Measurements from ENCODE around the gene MARCHF4.
A peak's percentile ranks its signal among the peaks of the same experiment; 100 is the strongest.

Gene MARCHF4

GRCh38 chr2:216412022-216412999, 40.0 kb upstream of the MARCHF4 start, which contains the start of gene SMARCAL1:
Gene SMARCAL1, plus strand, starts transcription at chr2:216412484. Its CDS starts 2,221 bp downstream, at chr2:216414705.
- Histone ChIP-seq H2AFZ (ENCODE audit: low read depth, low read length) (peak within 1 kb of the TSS; percentile 19), H3K9me3 (ENCODE audit: control insufficient read depth, low read length) (no peaks in the 10 kb centered on the region), H4K8ac (ENCODE audit: low read length) (peak within 1 kb of the TSS; percentile 93), H2BK12ac (ENCODE audit: low read length in 2 of 2) (no peak within 1 kb of the TSS), H3K18ac (ENCODE audit: low read depth in 1 of 2, low read length in 2 of 2) (peak within 1 kb of the TSS; percentile 82 to 89), H3K36me3 (ENCODE audit: control insufficient read depth in 1 of 2, insufficient read depth in 2 of 2, low read depth in 1 of 2, low read length in 2 of 2) (peaks cover 14 to 30% of the 10 kb centered on the region in 2 experiments), H2BK5ac (ENCODE audit: low read depth, low read length, poor library complexity, severe bottlenecking) (peak within 1 kb of the TSS; percentile 39), H3K4me1 (ENCODE audit: control insufficient read depth, insufficient read depth, low read depth, low read length) (peaks cover 2% of the 10 kb centered on the region), H3K27ac (ENCODE audit: low read length, poor library complexity, severe bottlenecking) (peak within 1 kb of the TSS; percentile 68), H3K4me3 (ENCODE audit: insufficient read depth in 1 of 2, low read depth in 1 of 2, low read length in 2 of 2) (peak within 1 kb of the TSS; percentile 75 to 91), H2BK120ac (ENCODE audit: low read depth, low read length) (peak within 1 kb of the TSS; percentile 91), H3K79me1 (replicated peaks; ENCODE audit: low read length, poor library complexity, severe bottlenecking) (peaks cover 20% of the 10 kb centered on the region), H2AK5ac (ENCODE audit: low read length, severe bottlenecking) (no peak within 1 kb of the TSS), H3K4me2 (ENCODE audit: low read length, poor library complexity, severe bottlenecking) (peak within 1 kb of the TSS; percentile 79), H4K91ac (ENCODE audit: low read length) (peak within 1 kb of the TSS; percentile 84), H3K4ac (ENCODE audit: low read depth in 1 of 2, low read length in 2 of 2) (peak within 1 kb of the TSS in 1 of 2 experiments; percentile 71), H3K23ac (ENCODE audit: low read length in 2 of 2) (no peak within 1 kb of the TSS), H2BK15ac (ENCODE audit: low read depth, poor library complexity, severe bottlenecking) (peak within 1 kb of the TSS; percentile 82), H3K9ac (ENCODE audit: low read length) (peak within 1 kb of the TSS; percentile 97), H3K27me3 (ENCODE audit: control insufficient read depth in 1 of 2, insufficient read depth in 1 of 2, low read length in 2 of 2) (peaks cover 0 to 4% of the 10 kb centered on the region in 2 experiments), H3K14ac (ENCODE audit: low read length in 2 of 2) (peak within 1 kb of the TSS in 1 of 2 experiments; percentile 50)
- DNase-seq, result peak; percentile 98
- 8% methylated on average over 56 of the region's 56 CpGs for WGBS

GRCh38 chr2:216410550-216410949, 38.3 kb upstream of the MARCHF4 start:
- Histone ChIP-seq H2BK5ac (ENCODE audit: low read depth, low read length, poor library complexity, severe bottlenecking) (no peak overlapping the region), H2BK12ac (ENCODE audit: low read length in 2 of 2) (no peak overlapping the region), H2AK5ac (ENCODE audit: low read length, severe bottlenecking) (no peak overlapping the region), H3K36me3 (ENCODE audit: control insufficient read depth in 1 of 2, insufficient read depth in 2 of 2, low read depth in 1 of 2, low read length in 2 of 2) (peaks cover 8 to 12% of the 10 kb centered on the region in 2 experiments), H2BK120ac (ENCODE audit: low read depth, low read length) (no peak overlapping the region), H3K4me2 (ENCODE audit: low read length, poor library complexity, severe bottlenecking) (no peak overlapping the region), H3K27ac (ENCODE audit: low read length, poor library complexity, severe bottlenecking) (no peak overlapping the region), H3K18ac (ENCODE audit: low read depth in 1 of 2, low read length in 2 of 2) (no peak overlapping the region), H3K9ac (ENCODE audit: low read length) (no peak overlapping the region), H2AFZ (ENCODE audit: low read depth, low read length) (no peak overlapping the region), H3K14ac (ENCODE audit: low read length in 2 of 2) (no peak overlapping the region), H2BK15ac (ENCODE audit: low read depth, poor library complexity, severe bottlenecking) (no peak overlapping the region), H3K27me3 (ENCODE audit: control insufficient read depth in 1 of 2, insufficient read depth in 1 of 2, low read length in 2 of 2) (peaks cover 0 to 4% of the 10 kb centered on the region in 2 experiments), H3K4ac (ENCODE audit: low read depth in 1 of 2, low read length in 2 of 2) (no peak overlapping the region), H3K4me1 (ENCODE audit: control insufficient read depth, insufficient read depth, low read depth, low read length) (peaks cover 2% of the 10 kb centered on the region), H3K9me3 (ENCODE audit: control insufficient read depth, low read length) (no peaks in the 10 kb centered on the region), H4K91ac (ENCODE audit: low read length) (no peak overlapping the region), H3K79me1 (replicated peaks; ENCODE audit: low read length, poor library complexity, severe bottlenecking) (peaks cover 16% of the 10 kb centered on the region), H3K4me3 (ENCODE audit: insufficient read depth in 1 of 2, low read depth in 1 of 2, low read length in 2 of 2) (no peak overlapping the region), H3K23ac (ENCODE audit: low read length in 2 of 2) (no peak overlapping the region), H4K8ac (ENCODE audit: low read length) (no peak overlapping the region)
- 97% methylated on average over 7 of the region's 7 CpGs for WGBS
- no peak for DNase-seq

DNA sequence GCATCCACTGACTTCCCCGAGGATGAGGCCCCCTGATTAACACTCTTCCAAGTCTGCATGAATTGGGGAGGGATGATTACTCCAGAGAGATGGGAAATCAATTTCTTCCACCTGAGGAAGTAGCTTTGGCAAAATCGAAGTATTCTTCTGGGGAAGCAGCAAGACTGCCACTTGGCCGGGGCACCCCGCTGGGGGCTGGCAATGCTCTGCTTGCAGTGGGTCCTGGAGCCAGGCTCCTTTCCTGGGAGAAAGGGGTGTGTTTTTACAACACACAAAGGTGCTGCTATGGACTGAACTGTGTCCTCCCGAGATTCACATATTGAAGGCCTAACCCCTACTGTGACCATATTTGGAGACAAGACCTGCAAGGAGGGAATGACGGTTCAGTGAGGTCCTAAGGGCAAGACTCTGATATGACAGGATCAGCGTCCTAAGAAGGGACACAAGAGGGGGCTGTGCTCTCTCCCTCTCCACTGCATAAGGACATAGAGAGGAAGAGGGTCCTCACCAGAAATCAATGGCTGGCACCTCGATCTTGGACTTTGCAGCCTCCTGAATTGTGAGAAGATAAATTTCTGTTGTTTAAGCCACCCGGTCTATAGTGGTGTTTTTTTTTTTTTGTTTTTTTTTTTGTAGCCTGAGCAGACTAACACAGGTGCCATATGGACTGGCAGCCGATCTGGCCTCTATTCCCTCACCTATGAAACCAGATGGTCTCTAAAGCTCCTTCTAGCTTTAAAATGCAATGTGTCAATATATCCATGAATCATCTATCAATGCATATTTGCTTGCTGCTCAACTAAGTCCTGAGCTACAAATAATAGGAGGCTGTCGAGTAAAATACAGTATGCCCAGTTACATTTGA, 36.4 kb upstream of the MARCHF4 start:
- Histone ChIP-seq H2AFZ (ENCODE audit: low read depth, low read length) (no peak overlapping the region), H3K27ac (ENCODE audit: low read length, poor library complexity, severe bottlenecking) (no peak overlapping the region), H2BK15ac (ENCODE audit: low read depth, poor library complexity, severe bottlenecking) (no peak overlapping the region), H3K27me3 (ENCODE audit: control insufficient read depth in 1 of 2, insufficient read depth in 1 of 2, low read length in 2 of 2) (peaks cover 0 to 4% of the 10 kb centered on the region in 2 experiments), H3K9me3 (ENCODE audit: control insufficient read depth, low read length) (no peaks in the 10 kb centered on the region), H3K14ac (ENCODE audit: low read length in 2 of 2) (no peak overlapping the region), H3K9ac (ENCODE audit: low read length) (no peak overlapping the region), H3K36me3 (ENCODE audit: control insufficient read depth in 1 of 2, insufficient read depth in 2 of 2, low read depth in 1 of 2, low read length in 2 of 2) (no peaks in the 10 kb centered on the region), H3K79me1 (replicated peaks; ENCODE audit: low read length, poor library complexity, severe bottlenecking) (peaks cover 4% of the 10 kb centered on the region), H3K4me1 (ENCODE audit: control insufficient read depth, insufficient read depth, low read depth, low read length) (peaks cover 2% of the 10 kb centered on the region), H2BK5ac (ENCODE audit: low read depth, low read length, poor library complexity, severe bottlenecking) (no peak overlapping the region), H3K18ac (ENCODE audit: low read depth in 1 of 2, low read length in 2 of 2) (no peak overlapping the region), H3K4me3 (ENCODE audit: insufficient read depth in 1 of 2, low read depth in 1 of 2, low read length in 2 of 2) (no peak overlapping the region), H3K4me2 (ENCODE audit: low read length, poor library complexity, severe bottlenecking) (no peak overlapping the region), H4K91ac (ENCODE audit: low read length) (no peak overlapping the region), H2BK120ac (ENCODE audit: low read depth, low read length) (no peak overlapping the region), H4K8ac (ENCODE audit: low read length) (no peak overlapping the region), H3K4ac (ENCODE audit: low read depth in 1 of 2, low read length in 2 of 2) (no peak overlapping the region), H2BK12ac (ENCODE audit: low read length in 2 of 2) (no peak overlapping the region), H2AK5ac (ENCODE audit: low read length, severe bottlenecking) (no peak overlapping the region), H3K23ac (ENCODE audit: low read length in 2 of 2) (no peak overlapping the region)
- DNase-seq, result no peak
- WGBS, result 78% methylated on average over 9 of the region's 11 CpGs

All from mesenchymal stem cell (in vitro differentiated cells and primary cell).